SU-DHL-6 (cell line): ENCODE data around the gene ELL3.

Source experiments
- H2AFZ ChIP-seq: fragments of 200-600 bp; sonication (generic); 2 replicates; pipeline ENCODE4 v1.6.1; 2014; ENCODE audit warnings: low read depth, mild to moderate bottlenecking, moderate library complexity, mixed read lengths, antibody characterized with exemption, low read length; ENCODE audit not compliant: severe bottlenecking
- H3F3A ChIP-seq: fragments of 200-600 bp; shearing (Covaris generic); 2 replicates; pipeline ENCODE4 v1.6.0; 2016; ENCODE audit warnings: antibody characterized with exemption, mild to moderate bottlenecking; ENCODE audit not compliant: insufficient read depth
- H3K27ac ChIP-seq: fragments of 200-600 bp; sonication (generic); 2 replicates; pipeline ENCODE4 v1.5.1; 2016; ENCODE audit warnings: low read depth, mild to moderate bottlenecking, low read length, moderate library complexity, mixed read lengths
- H3K27me3 ChIP-seq: fragments of 200-600 bp; sonication (generic), shearing (Covaris generic); 2 replicates; pipeline ENCODE4 v1.6.0; 2014; ENCODE audit warnings: mild to moderate bottlenecking, low read length
- H3K36me3 ChIP-seq: fragments of 200-600 bp; sonication (generic); 2 replicates; pipeline ENCODE4 v1.6.1; 2014; ENCODE audit warnings: mild to moderate bottlenecking, low read length, mixed read lengths
- H3K4me2 ChIP-seq: fragments of 300-600, 200-600 bp; shearing (Covaris generic), sonication (generic); 2 replicates; pipeline ENCODE4 v1.6.0; 2014; ENCODE audit warnings: low read length, low read depth, mild to moderate bottlenecking; ENCODE audit not compliant: poor library complexity, severe bottlenecking
- H3K4me3 ChIP-seq: fragments of 200-600 bp; sonication (generic); 2 replicates; pipeline ENCODE4 v1.5.1; 2014; ENCODE audit warnings: antibody characterized with exemption, low read length, mild to moderate bottlenecking, mixed read lengths; ENCODE audit not compliant: insufficient read depth, poor library complexity, severe bottlenecking
- H3K79me2 ChIP-seq: fragments of 200-600 bp; sonication (generic); 2 replicates; pipeline ENCODE4 v1.6.1; 2014; ENCODE audit warnings: mild to moderate bottlenecking, low read length, moderate library complexity; ENCODE audit not compliant: insufficient read depth
- H3K9ac ChIP-seq: fragments of 200-600 bp; sonication (generic); 2 replicates; pipeline ENCODE4 v1.7.0; 2014; ENCODE audit warnings: mild to moderate bottlenecking, low read length
- H3K9me2 ChIP-seq: fragments of 200-600 bp; sonication (generic); replicated peaks from 2 replicates; pipeline ENCODE4 v1.6.1; 2014; ENCODE audit warnings: low read length; ENCODE audit not compliant: insufficient read depth
- H3K9me3 ChIP-seq: fragments of 200-600 bp; sonication (generic); 2 replicates; pipeline ENCODE4 v1.6.1; 2014; ENCODE audit warnings: low read length, mixed read lengths; ENCODE audit not compliant: insufficient read depth
- H4K20me1 ChIP-seq: fragments of 200-600 bp; sonication (generic); 2 replicates; pipeline ENCODE4 v1.6.1; 2014; ENCODE audit warnings: low read depth, mild to moderate bottlenecking, antibody characterized with exemption, low read length, moderate library complexity, mixed read lengths
- CTCF ChIP-seq: fragments of 200-600 bp; sonication (generic); IDR thresholded peaks from one replicate; pipeline ENCODE4 v1.5.1; 2017; ENCODE audit warnings: antibody characterized with exemption, mild to moderate bottlenecking, low read length, moderate library complexity; ENCODE audit not compliant: insufficient read depth, poor library complexity, severe bottlenecking
- EZH2phosphoT487 ChIP-seq: fragments of 200-600 bp; sonication (generic), shearing (Covaris generic); conservative IDR thresholded peaks from 2 replicates; pipeline ENCODE4 v1.6.1; 2018; ENCODE audit warnings: mild to moderate bottlenecking, antibody characterized with exemption, low read length, moderate library complexity, mixed read lengths

The ELL3 gene

GRCh38 chr15:43794269-43795037, 17.7 kb upstream of the ELL3 start:
- H3K79me2 ChIP-seq: peaks cover 26% of the 10 kb centered on the region
- peaks cover 68% of the 10 kb centered on the region for H3F3A ChIP-seq
- H2AFZ ChIP-seq: no peak overlapping the region
- H3K9me3 ChIP-seq: no peaks in the 10 kb centered on the region
- H4K20me1 ChIP-seq: no peaks in the 10 kb centered on the region
- H3K27me3 ChIP-seq: no peaks in the 10 kb centered on the region
- no peaks in the 10 kb centered on the region for H3K9me2 ChIP-seq
- H3K4me3 ChIP-seq: no peak overlapping the region
- TF ChIP-seq EZH2phosphoT487 (no peak), CTCF (no peak)
- H3K9ac ChIP-seq: peak overlapping the region; percentile 90; the same call in 1 of the 2 replicates
- H3K4me2 ChIP-seq: peak overlapping the region; percentile 70
- peak overlapping the region; percentile 86 for H3K27ac ChIP-seq
- H3K36me3 ChIP-seq: peaks cover 11% of the 10 kb centered on the region

DNA sequence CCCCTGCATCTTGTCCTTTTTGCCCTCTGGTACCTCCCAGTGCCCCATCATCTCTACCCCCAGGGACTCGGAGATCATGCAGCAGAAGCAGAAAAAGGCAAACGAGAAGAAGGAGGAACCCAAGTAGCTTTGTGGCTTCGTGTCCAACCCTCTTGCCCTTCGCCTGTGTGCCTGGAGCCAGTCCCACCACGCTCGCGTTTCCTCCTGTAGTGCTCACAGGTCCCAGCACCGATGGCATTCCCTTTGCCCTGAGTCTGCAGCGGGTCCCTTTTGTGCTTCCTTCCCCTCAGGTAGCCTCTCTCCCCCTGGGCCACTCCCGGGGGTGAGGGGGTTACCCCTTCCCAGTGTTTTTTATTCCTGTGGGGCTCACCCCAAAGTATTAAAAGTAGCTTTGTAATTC, 16.9 kb upstream of the ELL3 start:
- H3F3A ChIP-seq: peaks cover 68% of the 10 kb centered on the region

DNA sequence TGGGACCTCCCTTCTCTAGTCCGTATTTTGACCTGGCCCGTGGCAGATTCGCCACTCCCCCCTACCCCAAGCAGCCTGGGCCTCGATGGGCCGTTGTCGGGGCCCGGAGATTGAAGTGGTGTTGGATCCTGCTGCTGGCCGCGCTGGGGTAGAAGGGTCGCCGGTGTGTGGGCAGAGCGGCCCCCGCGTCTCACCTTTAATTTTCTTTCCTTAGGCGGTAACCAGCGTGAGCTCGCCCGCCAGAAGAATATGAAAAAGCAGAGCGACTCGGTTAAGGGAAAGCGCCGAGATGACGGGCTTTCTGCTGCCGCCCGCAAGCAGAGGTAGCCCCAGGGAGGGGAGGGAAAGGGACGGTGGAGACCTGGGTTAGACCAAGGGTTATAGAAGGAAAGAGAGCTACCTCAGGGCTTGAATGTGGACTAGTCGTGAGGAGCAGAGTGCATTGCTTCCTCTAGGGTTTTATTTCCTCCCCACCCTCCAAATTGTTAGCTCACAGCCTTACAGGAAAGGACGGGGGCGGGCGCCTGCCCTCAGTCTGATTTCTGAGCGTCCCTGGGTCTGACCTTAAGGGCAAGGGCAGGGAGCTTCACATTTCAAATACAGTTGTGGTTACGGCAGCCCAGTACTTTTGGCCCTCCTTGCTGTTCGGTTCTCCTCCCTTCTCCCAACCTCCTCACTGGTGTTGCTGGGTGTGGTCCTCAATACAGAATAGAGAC, 16.2 kb upstream of the ELL3 start:
- H2AFZ ChIP-seq: no peak overlapping the region

More for the DNA sequence above, 16.9 kb upstream of the ELL3 start:
- Histone ChIP-seq H3K4me2 (peak overlapping the region; percentile 70), H3K9me3 (no peaks in the 10 kb centered on the region), H3K4me3 (peak overlapping the region; percentile 72), H4K20me1 (no peaks in the 10 kb centered on the region), H3K27me3 (no peaks in the 10 kb centered on the region), H3K36me3 (peaks cover 11% of the 10 kb centered on the region), H3K9me2 (no peaks in the 10 kb centered on the region), H3K27ac (peak overlapping the region; percentile 86), H3K79me2 (peaks cover 26% of the 10 kb centered on the region), H3K9ac (peak overlapping the region; percentile 90), H2AFZ (no peak overlapping the region)
- TF ChIP-seq CTCF (no peak), EZH2phosphoT487 (no peak)

More for the DNA sequence above, 16.2 kb upstream of the ELL3 start:
- TF ChIP-seq EZH2phosphoT487 (no peak), CTCF (no peak)
- peaks cover 26% of the 10 kb centered on the region for H3K79me2 ChIP-seq
- peaks cover 11% of the 10 kb centered on the region for H3K36me3 ChIP-seq
- H3K9me2 ChIP-seq: no peaks in the 10 kb centered on the region
- peak overlapping the region; percentile 70 for H3K4me2 ChIP-seq
- no peaks in the 10 kb centered on the region for H3K27me3 ChIP-seq
- H3F3A ChIP-seq: peaks cover 68% of the 10 kb centered on the region
- H3K9ac ChIP-seq: peak overlapping the region; percentile 90
- no peaks in the 10 kb centered on the region for H4K20me1 ChIP-seq
- H3K4me3 ChIP-seq: peak overlapping the region; percentile 72
- H3K9me3 ChIP-seq: no peaks in the 10 kb centered on the region
- peak overlapping the region; percentile 86 for H3K27ac ChIP-seq
